Endometrium (tissue), 2 donors: ENCODE measurements around the gene SLC1A1.
"Not testable (repeated sequence)": the region's sequence is repeated elsewhere in the genome, so short reads cannot be mapped to it uniquely, and the experiment has no call there.

Source experiments
- FAIRE-seq: peaks from 2 replicates; lab custom pipeline; 2012; peaks lifted over from hg19 to GRCh38; lab: Jason Lieb, UNC
- donor health status: control.
- donor health status: control.

The SLC1A1 gene

DNA sequence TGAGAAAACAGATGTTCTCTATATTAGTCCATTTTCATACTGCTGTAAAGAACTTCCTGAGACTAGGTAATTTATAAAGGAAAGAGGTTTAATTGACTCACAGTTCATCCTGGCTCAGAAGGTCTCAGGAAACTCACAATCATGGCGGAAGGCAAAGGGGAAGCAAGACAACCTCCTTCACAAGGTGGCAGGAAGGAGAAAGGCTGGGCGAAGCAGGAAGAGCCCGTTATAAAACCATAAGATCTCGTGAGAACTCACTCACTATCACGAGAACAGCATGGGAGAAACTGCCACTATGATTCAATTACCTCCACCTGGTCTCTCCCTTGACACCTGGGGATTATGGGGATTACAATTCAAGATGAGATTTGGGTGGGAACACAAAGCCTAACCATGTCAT is 54.4 kb downstream of the SLC1A1 start:
- FAIRE-seq = not testable (repeated sequence)

DNA sequence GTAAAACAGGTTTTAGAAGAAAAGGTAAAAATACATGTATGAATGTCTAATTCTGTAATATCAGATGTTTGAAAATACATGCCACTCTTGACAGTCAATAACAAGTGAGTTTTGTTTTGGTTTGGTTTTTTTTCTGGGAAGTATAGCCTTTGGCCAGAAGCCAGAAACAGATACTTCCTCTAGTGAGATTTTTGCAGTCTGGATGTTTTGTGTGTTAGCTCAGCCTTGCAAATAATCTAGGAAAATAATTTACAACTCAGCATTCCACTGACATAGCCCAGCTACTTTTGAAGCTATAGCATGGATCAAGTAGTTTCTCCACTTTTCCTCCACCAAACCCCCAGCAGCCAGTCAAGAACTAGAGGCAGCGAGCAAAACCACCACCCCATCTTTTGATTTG is 56.7 kb downstream of the SLC1A1 start:
- no peak for FAIRE-seq

DNA sequence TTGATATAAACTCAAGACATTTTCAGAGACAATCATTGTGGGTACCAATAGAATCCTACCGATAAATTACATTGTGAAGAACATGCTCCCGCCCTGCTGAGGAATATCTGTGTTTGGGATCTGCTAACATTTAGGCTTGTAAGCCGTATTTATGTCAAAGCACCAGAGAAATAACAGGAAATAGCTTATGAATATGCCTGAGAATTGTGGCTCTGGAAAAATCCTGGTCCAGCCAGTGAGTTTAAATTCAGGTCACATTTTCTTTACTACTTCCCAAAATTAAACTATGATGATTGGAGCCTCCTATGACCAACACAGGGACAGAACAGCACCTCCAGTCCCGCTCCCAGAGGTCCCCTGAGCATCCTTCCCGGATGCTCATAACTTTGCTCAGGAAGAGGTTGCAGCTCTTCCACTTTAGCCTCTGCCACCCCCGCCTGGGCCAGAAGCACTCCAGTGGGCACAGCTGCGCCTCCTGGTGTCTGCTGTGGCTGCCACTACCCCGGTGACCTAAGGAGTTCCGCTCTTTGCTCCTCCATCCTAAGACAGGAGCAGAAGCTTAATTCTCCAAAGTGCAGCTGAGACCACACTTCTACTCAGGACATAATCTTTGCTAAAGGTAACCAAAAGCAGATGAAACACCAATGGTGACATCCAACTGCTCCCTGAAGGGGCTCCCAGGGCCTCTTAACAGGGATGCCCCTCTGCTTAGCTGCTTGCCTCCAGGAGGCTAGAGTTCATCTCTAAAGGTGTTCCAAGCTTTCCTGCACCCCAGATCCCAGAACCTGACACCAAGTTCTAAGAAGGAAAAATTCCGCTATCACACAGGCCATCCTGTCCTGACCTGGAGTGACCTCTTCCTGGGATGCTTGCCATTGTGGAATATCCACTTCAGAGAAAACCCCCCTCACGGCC is 58.8 kb downstream of the SLC1A1 start:
- FAIRE-seq = no peak

DNA sequence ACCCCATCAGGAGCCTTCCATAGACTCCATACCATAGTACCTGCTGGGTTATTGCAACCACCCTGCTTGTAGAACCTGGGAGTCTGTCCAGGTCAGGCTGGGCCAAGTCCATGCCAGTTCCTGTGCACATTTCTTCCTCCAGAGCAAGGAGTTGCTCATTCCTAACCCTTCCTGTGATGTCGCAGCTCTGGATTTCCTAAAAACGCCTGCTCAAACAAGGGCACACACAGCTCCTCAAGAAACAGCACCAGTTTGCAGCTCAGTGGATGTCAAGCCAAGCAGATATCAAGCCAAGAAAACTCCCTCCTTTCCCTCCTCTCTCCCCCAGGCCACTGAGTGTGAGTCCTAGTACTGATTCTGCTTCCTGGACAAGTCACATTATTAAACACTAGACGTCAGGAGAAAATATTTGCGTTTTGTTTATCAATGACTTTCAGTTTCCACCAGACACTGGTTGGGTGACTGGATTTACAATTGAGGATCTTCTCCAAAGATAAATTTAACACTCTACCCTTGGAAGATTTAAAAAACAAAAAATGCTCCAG is 59.6 kb downstream of the SLC1A1 start:
- FAIRE-seq = no peak

DNA sequence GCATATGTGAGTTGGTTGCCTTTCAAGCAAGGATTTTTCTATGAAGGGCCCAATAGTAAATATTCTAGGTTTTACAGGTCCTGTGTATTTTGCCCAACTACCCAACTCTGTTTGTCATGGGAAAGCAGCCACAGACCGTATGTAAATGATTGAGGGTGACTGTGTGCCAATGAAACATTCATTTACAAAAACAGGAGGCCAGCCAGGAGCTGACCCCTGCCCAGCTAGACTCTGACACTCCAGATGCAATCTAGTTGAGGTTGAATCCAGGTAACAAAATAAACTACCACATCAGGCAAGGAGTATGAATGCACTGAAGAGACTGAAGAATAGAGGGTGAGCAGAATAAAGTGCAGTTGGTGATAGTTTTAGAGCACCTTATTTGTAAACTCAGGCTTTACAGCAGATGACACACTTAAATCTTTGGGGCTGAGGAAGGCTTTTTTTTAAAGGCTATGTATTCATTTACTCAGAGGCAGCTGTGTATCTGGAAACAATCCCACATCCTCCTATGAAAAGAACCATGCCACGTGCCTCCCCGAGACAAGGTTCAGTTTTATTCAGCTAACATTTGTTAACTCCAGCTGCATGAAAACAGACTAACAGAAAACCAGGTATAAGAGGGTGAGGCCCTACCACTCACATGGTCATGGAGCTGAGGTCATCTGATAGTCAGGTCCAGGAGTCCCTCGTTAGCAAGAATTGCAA is 60.7 kb downstream of the SLC1A1 start:
- no peak for FAIRE-seq

DNA sequence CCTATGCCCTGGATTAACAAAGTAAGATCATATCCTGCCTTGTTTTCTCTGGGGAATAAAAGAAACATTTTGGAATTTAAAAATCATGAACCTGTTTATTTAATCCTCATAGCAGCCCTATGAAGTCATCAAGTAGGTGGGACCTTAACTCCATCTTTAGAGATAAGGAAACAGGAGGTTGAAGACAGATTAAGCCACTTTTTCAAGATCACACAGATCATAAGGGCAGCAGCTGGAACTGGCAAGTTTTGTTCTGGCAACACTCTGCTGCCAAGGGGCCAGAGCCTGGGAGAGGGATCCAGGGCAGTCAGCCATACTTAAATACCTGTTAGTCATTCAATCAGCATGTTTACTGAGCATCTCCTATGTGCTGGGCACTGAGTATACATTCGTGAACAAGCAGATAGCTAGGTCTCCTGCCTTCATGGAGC is 63.7 kb downstream of the SLC1A1 start:
- FAIRE-seq = no peak

DNA sequence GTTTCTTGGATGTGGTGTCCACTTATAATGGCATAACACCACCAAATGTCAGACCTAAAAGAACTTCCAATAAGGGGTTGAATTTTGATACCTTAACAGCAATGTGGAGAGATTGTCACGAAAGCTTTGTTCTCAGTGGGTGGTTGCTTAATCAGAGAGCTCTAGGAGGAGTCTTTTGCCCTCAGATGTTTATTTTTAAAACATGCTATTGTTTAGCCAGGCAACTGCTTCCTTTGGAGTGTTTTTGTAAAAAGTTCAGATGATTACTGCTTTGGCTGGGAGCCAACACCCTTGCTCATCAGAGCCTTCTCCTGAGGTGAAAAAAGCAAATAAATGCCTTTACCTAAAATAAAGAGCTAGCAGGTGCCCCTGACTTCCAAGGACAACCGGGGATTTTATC is 65.0 kb downstream of the SLC1A1 start:
- no peak for FAIRE-seq

DNA sequence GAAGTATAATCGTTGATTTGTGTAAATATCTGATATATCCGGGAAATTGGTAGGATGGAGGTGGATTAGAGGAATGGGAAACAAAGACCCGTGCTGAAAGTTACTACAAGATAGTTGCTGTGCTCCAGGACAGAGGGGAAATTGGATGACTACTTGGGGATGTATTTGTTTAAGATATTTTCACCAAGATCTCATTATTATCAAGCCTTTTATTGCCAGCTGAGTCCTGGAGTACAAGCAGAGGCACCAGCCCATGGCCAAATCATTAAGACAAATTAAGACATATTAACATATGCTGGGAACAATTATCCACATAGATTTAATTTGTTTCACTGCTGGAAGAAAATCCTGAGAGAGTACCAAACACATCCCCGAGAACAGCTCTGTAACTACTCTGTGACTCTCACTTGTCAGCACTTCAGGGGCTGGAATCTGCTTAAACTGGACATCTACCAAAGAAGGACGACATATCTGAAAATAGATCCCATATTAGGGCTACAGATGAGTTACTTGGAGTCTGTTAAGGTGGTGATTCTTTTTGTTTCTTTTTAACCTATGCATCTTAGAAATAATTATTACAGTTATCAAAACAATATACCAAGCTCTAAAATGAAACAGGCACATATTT is 68.2 kb downstream of the SLC1A1 start:
- FAIRE-seq = no peak

DNA sequence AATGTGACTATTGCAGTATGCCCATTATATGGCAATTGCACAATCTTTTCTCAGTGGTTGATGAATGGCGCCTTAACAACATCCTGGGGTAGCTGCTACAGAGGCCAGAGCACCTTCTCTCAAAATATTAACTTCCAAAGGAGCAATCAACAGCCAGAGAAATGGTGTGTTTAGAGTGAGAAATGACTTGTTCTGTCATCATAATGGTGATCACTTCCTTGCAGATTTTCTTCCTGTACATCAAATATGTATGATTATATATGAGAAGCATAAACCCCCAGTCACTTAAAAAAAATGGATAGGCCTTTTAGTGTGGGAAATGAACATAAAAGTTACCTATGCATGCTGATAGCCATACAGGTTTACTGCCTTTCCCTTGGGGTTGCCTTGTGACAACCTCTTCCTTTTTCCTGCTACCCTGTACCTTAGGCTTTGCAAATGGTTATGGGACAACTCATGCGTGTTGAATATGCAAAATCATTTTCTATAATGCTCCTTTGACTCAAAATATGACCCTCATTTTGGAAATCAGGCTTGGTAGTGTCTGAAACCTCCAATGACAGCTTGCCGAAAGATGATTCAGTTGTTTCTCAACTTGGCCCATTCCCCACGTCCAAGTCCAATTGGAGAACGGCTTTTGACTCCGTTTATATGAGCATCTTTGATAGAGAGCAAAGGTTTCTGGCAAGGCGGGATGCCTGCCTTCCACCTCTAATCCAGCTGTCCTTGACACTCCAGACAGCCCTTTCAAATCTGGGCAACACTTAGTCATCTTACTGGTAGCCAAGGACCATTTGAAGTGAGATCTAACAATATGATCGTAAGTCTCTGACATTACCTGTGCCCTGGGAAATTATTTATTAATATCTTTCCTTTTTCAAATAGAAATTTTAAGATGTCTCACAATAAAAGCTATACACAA is 69.3 kb downstream of the SLC1A1 start:
- no peak for FAIRE-seq

DNA sequence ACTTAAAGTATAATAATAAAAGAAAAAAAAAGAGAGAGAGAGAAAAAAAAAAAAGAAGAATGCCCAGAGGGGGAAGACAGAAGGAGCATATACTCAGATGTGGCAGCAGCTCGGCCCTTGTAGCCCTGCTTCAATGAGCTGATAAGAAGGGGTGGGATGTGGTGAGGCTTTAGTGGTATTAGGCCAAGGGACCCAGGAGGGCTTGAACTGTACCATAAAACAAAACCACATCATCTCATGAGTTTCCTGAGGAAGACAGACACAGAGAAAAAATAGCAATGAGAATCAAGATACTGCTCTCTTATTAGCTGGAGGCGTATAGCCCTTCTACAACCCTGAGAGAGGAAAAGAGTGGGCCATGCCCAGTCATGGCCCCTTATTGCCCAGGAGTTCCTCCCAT is 72.8 kb downstream of the SLC1A1 start:
- FAIRE-seq = no peak

DNA sequence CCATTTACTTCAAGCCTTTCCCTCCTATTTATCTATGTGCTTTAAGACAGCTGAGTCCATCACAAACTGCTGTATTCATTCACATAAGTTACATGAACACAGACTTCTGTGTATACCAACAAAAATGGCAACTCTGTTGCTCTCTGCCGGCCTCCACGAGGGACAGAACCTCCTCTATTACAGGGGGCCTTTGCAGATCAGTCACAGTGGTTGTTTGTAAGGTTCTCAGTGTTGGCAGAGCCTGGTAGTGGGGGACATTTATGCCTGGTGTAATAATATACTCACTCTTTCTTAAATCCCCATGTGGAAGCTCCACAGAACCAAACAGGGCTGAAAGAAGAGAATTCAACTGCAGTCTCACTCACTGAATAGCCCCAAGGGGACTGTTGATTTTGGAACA is 76.5 kb downstream of the SLC1A1 start:
- no peak for FAIRE-seq

DNA sequence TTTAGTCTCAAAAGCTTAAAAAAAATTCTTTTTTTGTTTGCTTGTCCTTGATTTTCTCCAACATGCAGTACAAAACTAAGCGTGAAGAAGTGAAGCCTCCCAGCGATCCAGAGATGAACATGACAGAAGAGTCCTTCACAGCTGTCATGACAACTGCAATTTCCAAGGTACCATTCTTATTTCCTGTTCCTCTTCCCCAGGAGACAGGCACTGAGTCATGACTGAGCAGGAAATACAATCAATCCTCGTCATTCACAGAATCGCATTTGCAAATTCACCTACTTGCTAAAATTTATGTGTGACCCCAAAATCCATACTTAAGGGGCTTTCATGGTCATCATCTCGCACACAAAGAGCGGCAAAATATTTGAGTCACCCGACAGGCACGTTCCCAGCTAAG is 77.3 kb downstream of the SLC1A1 start:
- FAIRE-seq = no peak

DNA sequence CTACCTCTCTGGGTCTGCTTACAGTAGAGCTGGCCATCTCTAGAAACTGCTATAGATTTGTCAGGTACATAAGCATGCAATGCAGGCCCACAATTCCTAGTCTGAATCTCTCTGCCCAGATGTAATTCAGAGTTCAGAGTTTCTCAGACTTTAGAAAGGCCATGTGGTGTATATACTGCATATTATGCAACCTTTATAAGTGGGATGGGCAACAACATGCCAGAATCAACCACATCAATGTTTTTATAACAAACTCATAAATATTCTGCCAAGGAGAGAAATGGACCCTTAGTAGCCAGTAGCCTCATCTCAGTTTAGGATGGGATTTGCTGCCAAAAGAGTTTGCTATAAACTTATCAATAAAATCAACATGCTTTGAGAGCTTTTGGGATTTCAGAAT is 78.8 kb downstream of the SLC1A1 start:
- no peak for FAIRE-seq

DNA sequence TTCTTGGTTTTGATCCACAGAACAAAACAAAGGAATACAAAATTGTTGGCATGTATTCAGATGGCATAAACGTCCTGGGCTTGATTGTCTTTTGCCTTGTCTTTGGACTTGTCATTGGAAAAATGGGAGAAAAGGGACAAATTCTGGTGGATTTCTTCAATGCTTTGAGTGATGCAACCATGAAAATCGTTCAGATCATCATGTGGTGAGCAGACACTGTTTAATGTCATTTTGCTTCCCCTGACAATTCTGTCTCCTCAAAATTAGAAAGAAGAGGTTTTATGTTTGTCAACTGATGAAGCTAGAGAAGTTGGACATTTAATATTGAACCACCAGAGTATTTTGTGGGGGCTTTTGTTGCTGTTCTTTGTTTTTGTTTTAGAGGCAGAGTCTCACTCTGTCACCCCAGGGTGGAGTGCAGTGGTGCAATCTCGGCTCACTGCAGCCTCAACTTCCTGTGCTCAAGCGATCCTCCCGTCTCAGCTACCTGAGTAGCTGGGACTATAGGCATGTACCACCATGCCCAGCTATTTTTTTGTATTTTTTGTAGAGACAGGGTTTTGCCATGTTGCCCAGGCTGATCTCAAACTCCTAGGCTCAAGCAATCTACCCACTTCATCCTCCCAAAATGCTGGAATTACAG is 82.0 kb downstream of the SLC1A1 start:
- FAIRE-seq = no peak

DNA sequence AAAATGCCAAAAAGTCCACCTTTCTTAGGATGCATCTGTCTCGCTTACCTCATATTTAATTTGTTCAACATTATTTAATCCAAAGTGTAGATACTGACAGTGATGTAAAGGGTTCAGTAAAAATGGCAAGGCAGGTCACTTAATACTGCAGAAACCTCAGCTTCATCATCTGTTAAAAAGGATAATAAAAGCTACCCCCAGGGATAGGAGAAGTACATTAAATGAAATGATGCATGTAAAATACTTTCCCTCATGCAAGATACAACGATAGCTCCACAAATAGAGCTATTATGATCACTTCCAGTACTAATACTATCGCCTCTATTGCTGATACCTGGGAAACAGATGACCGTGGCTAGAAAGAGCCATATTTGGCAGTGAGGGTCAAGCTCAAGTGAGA is 82.9 kb downstream of the SLC1A1 start:
- no peak for FAIRE-seq

DNA sequence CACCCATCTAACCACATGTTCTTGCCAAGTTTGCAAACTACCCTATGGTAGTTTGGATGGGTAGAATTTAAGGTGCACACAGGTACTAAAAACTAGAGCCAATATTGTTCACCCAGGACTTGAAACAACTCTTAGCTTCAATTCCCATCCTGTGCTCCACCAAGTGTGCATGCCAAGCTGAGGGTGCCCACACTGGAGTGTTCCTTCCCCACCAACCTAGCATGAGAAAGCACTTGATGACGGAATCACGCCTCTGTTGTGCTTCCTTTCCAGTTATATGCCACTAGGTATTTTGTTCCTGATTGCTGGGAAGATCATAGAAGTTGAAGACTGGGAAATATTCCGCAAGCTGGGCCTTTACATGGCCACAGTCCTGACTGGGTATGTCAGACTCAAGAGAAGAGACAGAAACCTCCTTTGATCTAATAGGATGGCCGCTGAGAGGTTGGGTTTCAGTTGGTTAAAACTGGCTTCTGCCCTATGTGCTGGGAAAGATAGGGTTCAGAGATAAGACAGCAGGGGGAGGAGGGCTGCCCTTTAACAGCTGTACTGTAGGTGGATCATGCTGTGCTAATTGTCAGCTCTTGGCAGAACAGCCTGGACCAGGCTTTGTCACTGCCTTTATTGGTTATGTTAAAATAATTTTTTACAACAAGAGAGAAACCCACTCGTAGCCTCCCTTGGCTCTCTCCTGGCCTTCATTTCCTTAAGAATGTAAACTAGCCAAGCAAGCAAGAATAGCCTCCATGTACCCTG is 83.5 kb downstream of the SLC1A1 start:
- FAIRE-seq = no peak

DNA sequence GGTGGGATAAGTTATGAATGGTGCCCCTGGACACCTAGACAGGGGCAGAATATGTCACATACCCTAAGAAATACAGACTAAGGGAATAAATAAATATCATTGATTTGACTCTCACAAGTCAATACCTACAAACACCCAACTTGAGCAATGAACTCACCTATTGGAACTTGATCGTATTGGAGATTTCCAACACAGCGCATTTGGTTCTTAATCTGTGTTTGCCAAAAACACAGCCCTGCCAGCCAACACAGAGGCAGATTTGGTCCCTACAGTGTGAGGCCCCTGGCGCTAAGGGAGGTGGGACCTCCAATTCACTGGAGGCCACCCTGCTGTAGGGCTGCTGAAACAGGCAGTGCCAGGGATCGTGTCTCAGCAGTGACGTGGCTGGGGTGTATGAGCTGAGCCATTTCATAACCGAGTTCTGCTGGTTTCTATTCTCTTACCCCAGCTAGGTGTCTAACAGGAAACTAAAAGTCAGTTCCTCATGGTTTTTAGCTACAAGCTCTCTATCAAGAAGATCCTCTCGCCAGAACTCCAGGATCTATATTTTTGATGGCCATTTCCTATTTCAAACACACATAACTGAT is 84.5 kb downstream of the SLC1A1 start:
- no peak for FAIRE-seq

DNA sequence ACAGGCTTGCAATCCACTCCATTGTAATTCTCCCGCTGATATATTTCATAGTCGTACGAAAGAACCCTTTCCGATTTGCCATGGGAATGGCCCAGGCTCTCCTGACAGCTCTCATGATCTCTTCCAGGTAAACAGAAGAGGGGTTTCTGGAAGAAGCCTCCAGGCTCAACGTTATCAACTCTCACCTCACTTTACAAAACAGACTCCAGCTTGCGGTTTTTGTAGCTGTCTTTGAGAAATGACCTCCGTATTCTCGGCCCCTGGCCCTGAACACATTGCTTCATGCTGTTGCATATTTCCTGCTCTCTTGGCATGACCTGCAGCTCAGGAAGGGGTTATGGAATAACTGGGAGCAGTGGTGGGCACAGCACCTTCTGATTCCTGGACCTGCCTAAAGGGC is 85.7 kb downstream of the SLC1A1 start:
- no peak for FAIRE-seq

DNA sequence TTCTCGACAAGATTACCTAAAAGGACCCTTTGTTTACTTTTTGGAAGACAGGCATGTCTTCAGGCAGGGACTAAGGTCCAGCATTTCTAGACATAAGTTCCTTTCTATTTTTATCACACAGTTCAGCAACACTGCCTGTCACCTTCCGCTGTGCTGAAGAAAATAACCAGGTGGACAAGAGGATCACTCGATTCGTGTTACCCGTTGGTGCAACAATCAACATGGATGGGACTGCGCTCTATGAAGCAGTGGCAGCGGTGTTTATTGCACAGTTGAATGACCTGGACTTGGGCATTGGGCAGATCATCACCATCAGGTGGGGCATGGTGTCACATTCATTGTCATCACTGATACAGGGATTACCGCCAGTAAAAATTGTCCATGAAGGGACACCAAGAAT is 86.2 kb downstream of the SLC1A1 start:
- no peak for FAIRE-seq

DNA sequence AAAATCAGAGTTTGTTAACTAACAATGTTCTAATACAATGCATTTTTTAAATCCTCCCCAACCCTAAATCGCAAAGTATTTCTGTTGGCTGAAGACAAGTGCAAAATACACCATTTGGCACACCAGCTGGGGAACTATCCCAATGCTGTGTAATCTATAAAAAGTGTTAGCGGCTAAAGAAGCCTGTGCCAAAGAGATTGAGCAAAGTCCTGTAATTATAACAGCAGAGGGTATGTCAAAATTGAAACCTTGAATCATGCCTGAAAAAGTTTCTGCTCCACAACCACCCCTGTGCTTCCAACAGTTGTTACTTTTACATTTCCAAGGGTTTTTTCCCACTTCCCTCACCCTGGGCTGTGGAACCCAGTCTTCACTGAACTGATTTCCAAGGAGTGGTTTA is 88.7 kb downstream of the SLC1A1 start:
- no peak for FAIRE-seq
